Ovary (tissue), 3 donors: Measurements from ENCODE around the gene ADARB2.

Experiments used
- CTCF ChIP-seq, 3 donors: fragments of 450-650 bp in 2 of 3; fragments of 200-600 bp in 1 of 3; IDR thresholded peaks; one replicate each; pipeline versions ENCODE4 v1.5.1 to v1.8.0; 2016 to 2022; ENCODE audit warnings: antibody characterized with exemption in 3 of 3, mild to moderate bottlenecking in 1 of 3
- EP300 ChIP-seq: sonication (generic); formaldehyde crosslinking; IDR thresholded peaks from one replicate; pipeline ENCODE4 v1.6.1; 2017; ENCODE audit warnings: antibody characterized with exemption
- POLR2A ChIP-seq: fragments of 450-650 bp; IDR thresholded peaks from one replicate; pipeline ENCODE4 v1.6.1; 2017; ENCODE audit warnings: antibody characterized with exemption, mild to moderate bottlenecking, moderate library complexity
- donor health status: DM: no; HTN: no; CAD: no.

DNA sequence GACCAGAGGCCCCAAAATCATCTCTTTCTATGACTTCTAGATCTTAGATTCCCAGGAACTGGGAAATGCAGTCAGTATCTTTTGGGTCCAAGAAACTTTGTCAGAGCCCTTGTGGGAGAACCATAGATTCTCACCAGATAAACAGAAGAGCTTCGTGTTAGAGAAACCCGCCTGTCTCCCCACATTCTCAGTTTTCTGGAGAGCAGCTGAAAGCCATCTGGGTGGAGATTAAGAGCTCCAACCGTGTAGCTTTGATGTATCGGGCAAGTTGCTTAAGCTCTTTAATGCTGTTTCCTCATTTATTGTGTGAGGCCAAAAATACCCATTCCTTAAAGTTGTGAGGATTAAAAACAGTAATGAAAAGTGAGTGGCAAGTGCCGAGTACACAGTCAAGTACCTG is 573.5 kb downstream of the ADARB2 start:
- no peak for TF ChIP-seq CTCF (IDR thresholded peaks at IDR 0.05)
- TF ChIP-seq POLR2A, result no peak
- TF ChIP-seq EP300, result no peak
